Epithelial cell of proximal tubule (primary cell): ENCODE data around the gene DNAH14. TPM values are rescaled to one million over a fixed set of nuclear protein-coding genes. Genes with fewer than 3 reads are reported as not detected.
A peak's percentile ranks its signal among the peaks of the same experiment; 100 is the strongest.
"Not testable (repeated sequence)": the region's sequence is repeated elsewhere in the genome, so short reads cannot be mapped to it uniquely, and the experiment has no call there.

ENCODE experiments used
- DNase-seq: peaks from one replicate; pipeline ENCODE4 v3.0.0-alpha.2; 2011; ENCODE audit warnings: low read depth
- H3K4me3 ChIP-seq: 2 replicates; pipeline ENCODE4 v1.5.1; 2011; ENCODE audit warnings: low read depth, mild to moderate bottlenecking, low read length
- total RNA-seq: library from RNA; depleted of rRNA; stranded (reverse); fragments of >200 nt; gene quantifications from 2 replicates; pipeline ENCODE4 v1.2.3, GENCODE V29; 2015
- TF ChIP-seq, protein P1 (sequence below): conservative IDR thresholded peaks from 2 replicates; pipeline ENCODE4 v1.5.1; 2012; ENCODE audit warnings: low read depth, mild to moderate bottlenecking, low read length

Gene DNAH14
- total RNA-seq, 1 donor from 2014 or later = 20.8 TPM

DNA sequence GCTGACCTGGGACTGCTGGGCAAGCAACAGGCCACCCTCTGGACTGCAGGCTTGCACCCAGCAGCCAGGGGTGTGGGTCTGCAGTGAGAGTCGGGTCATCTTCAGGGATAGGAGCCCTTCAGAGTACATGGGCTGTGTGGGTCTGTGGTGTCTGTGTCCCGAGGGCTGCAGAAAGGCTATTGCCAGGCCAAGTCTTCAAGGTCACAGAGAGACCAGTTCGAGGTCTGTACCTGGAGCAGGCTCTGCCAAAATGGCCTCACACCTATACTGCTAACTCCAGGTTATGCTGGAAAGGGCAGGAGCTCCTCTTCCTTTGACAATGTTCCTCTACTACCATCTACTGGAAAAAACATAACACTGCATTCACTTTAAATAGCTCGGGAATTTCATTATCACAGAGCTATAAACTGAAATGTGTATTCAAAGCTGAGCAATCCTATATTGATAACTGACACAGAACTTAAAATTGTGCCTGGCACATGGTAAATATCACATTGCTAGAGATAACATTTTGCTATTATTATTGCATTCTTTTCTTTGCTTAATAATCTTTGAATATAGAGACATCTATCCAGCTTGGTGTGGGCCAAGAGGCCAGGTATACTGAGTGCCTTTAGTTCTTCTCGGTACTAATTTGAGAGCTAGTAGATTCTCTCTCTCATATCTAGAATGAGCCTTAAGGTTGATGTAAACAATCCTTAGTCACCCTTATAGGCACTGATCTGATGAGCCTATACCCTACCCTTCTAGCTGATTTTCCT is 6.9 kb upstream of the DNAH14 start:
- no peak for DNase-seq
- TF ChIP-seq, protein P1, sequence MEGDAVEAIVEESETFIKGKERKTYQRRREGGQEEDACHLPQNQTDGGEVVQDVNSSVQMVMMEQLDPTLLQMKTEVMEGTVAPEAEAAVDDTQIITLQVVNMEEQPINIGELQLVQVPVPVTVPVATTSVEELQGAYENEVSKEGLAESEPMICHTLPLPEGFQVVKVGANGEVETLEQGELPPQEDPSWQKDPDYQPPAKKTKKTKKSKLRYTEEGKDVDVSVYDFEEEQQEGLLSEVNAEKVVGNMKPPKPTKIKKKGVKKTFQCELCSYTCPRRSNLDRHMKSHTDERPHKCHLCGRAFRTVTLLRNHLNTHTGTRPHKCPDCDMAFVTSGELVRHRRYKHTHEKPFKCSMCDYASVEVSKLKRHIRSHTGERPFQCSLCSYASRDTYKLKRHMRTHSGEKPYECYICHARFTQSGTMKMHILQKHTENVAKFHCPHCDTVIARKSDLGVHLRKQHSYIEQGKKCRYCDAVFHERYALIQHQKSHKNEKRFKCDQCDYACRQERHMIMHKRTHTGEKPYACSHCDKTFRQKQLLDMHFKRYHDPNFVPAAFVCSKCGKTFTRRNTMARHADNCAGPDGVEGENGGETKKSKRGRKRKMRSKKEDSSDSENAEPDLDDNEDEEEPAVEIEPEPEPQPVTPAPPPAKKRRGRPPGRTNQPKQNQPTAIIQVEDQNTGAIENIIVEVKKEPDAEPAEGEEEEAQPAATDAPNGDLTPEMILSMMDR = peak; percentile 73
- H3K4me3 ChIP-seq = no peak overlapping the region

DNA sequence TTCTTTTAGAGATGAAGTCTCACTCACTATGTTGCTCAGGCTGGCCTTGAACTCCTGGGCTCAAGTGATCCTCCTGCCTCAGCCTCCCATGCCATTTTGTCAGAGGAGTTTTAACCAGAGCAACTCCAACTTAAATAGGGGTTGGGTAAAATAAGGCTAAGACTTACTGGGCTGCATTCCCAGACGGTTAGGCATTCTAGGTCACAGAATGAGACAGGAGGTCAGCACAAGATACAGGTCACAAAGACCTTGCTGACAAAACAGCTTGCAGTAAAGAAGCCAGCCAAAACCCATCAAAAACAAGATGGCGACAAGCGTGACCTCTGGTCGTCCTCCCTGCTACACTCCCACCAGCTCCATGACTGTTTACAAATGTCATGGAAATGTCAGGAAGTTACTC is 5.7 kb upstream of the DNAH14 start:
- H3K4me3 ChIP-seq = no peak overlapping the region
- DNase-seq = no peak
- TF ChIP-seq, protein P1 = no peak

DNA sequence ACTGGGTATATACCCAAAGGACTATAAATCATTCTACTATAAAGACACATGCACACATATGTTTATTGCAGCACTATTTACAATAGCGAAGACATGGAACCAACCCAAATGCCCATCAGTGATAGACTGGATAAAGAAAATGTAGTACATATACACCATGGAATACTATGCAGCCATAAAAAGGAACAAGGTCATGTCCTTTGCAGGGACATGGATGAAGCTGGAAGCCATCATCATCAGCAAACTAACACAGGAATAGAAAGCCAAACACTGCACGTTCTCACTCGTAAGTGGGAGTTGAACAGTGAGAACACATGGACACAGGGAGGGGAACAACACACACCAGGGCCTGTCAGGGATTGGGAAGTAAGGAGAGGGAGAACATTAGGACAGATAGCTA is 1.8 kb upstream of the DNAH14 start:
- H3K4me3 ChIP-seq, DNase-seq: not testable (repeated sequence)

DNA sequence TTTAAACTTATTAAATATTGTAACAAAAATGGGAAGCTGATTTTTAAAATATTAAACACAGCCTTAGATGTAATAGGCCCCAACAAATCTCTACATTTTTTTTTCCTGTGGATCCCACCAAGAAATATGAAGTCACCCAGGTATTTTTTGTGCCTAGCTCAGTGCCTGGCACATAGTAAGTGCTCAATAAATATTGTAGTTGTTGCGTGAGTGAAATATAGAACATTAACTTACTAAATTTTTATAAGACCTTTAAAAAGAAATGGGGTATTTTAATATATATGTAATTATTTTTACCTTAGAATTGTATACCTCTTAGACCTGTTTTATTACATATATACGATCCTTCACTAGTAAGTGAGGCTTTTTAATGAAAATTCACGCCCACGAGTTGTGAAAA is 569 bp upstream of the DNAH14 start:
- peak overlapping the region; percentile 68 for H3K4me3 ChIP-seq
- DNase-seq = no peak
- TF ChIP-seq, protein P1 = no peak

DNA sequence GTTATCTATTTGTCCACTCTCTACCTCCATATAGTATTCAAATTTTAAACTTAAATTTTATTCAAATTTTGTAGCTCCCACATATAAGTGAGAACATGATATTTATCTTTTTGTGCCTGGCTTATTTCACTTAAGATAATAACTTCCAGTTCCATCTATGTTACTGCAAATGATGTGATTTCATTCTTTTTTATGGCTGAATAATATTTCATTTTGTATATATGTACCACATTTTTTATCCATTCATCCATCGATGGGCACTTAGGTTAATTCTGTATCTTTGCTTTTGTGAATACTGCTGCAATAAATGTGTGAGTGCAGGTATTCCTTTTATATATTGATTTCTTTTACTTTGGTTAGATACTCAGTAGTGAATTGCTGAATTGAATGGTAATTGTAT is 2.1 kb downstream of the DNAH14 start:
- H3K4me3 ChIP-seq = no peak overlapping the region
- TF ChIP-seq, protein P1 = no peak
- no peak for DNase-seq

DNA sequence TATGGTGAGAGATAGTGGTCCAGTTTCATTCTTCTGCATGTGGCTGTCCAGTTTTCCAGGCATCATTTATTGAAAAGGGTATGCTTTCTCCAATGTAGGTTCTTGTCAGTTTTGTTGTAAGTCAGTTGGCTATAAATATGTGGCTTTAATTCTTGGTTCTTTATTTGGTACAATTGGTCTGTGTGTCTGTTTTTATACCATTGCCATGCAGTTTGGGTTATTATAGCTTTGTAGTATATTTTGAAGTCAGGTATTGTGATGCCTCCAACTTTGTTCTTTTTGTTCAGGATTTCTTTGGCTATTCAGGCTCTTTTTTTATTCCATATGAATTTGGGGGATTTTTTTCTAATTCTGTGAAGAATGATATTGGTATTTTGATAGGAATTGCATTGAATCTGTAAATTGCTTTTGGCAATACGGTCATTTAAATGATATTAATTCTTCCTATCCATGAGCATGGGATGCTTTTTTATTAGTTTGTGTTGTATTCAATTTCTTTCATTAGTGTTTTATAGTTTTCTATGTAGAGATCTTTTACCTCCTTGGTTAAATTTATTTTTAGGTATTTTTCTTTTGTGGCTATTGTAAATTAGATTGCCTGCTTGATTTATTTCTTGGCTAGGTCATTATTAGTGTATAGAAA is 3.3 kb downstream of the DNAH14 start:
- TF ChIP-seq, protein P1 = no peak

DNA sequence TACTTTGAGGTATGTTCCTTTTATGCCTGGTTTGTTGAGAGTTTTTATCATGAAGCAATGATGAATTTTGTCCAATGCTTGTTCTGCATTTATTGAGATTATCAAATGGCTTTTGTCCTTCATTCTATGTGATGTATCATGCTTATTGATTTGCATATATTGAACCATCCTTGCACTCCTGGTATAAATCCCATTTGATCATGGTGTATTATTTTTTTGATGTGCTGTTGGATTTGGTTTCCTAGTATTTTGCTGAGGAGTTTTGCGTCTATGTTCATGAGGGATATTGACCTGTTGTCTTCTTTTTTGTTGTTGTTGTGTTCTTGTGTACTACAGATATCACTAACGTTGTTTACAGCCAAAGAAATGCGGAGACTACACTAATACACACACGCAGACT is 4.1 kb downstream of the DNAH14 start:
- TF ChIP-seq, protein P1 = no peak
- no peak for DNase-seq
- no peak overlapping the region for H3K4me3 ChIP-seq

More for the DNA sequence above, 3.3 kb downstream of the DNAH14 start:
- no peak for DNase-seq
- no peak overlapping the region for H3K4me3 ChIP-seq
